CD4-positive, CD25-positive, alpha-beta regulatory T cell (primary cell): ENCODE data around the gene OR2B6. TPM values are rescaled to one million over a fixed set of nuclear protein-coding genes. Genes with fewer than 3 reads are reported as not detected.

Experiments
- ATAC-seq, 2 donors: fragments of 150-1000 bp; cut with Tn5 transposase; one replicate each; pipeline ENCODE4 v1.10.0; 2021; ENCODE audit warnings: low read depth in 2 of 2, moderate number of reproducible peaks in 2 of 2, moderate library complexity in 1 of 2
- DNase-seq, 3 donors: peaks; one replicate each; pipeline versions ENCODE4 v3.0.0 to v3.0.0-alpha.2; 2012 to 2022; ENCODE audit warnings: mixed read lengths in 1 of 3
- H3K27ac ChIP-seq: one replicate; pipeline ENCODE4 v1.7.0; 2013; ENCODE audit warnings: mild to moderate bottlenecking, low read length; ENCODE audit not compliant: insufficient read depth, poor library complexity, severe bottlenecking
- H3K27me3 ChIP-seq: one replicate; pipeline ENCODE4 v1.7.0; 2013; ENCODE audit warnings: low read length; ENCODE audit not compliant: control insufficient read depth, insufficient read depth
- H3K36me3 ChIP-seq: one replicate; pipeline ENCODE4 v1.7.0; 2013; ENCODE audit warnings: mild to moderate bottlenecking, low read length, moderate library complexity; ENCODE audit not compliant: control insufficient read depth, insufficient read depth
- H3K4me1 ChIP-seq: 2 replicates; pipeline ENCODE4 v1.7.0; 2013; ENCODE audit warnings: mild to moderate bottlenecking, low read length; ENCODE audit not compliant: insufficient read depth, control insufficient read depth, poor library complexity, severe bottlenecking
- H3K4me3 ChIP-seq: one replicate; pipeline ENCODE4 v1.7.0; 2013; ENCODE audit warnings: low read depth, mild to moderate bottlenecking, low read length, moderate library complexity
- H3K9me3 ChIP-seq, 2 experiments: 1 replicate in 1 of 2; 2 replicates in 1 of 2; pipeline ENCODE4 v1.7.0; 2013; ENCODE audit warnings: low read length in 2 of 2, mild to moderate bottlenecking in 1 of 2, moderate library complexity in 1 of 2; ENCODE audit not compliant: control insufficient read depth in 2 of 2
- H3K27ac Mint-ChIP-seq, 3 donors: one replicate each; pipeline ENCODE4 v1.8.0; 2020 to 2022; ENCODE audit warnings: mild to moderate bottlenecking in 3 of 3, mixed read lengths in 3 of 3, moderate library complexity in 2 of 3
- H3K27me3 Mint-ChIP-seq: one replicate; pipeline ENCODE4 v1.8.0; 2022; ENCODE audit warnings: mild to moderate bottlenecking, mixed read lengths
- H3K36me3 Mint-ChIP-seq: one replicate; pipeline ENCODE4 v1.8.0; 2020; ENCODE audit warnings: mixed read lengths
- H3K4me1 Mint-ChIP-seq, 4 donors: one replicate each; pipeline ENCODE4 v1.8.0; 2020 to 2022; ENCODE audit warnings: mixed read lengths in 4 of 4, mild to moderate bottlenecking in 1 of 4
- H3K4me3 Mint-ChIP-seq, 4 donors: one replicate each; pipeline ENCODE4 v1.8.0; 2020 to 2022; ENCODE audit warnings: mild to moderate bottlenecking in 4 of 4, mixed read lengths in 4 of 4, moderate library complexity in 3 of 4
- H3K9me3 Mint-ChIP-seq, 7 donors: one replicate each; pipeline ENCODE4 v1.8.0; 2020 to 2022; ENCODE audit warnings: mixed read lengths in 7 of 7, mild to moderate bottlenecking in 3 of 7, moderate library complexity in 2 of 7
- polyA plus RNA-seq, 4 donors: library from polyadenylated mRNA; unstranded; fragments of 300-500 nt; fragmentation: Illumina TruSeq; gene quantifications; one replicate each; pipeline ENCODE4 v1.2.3, GENCODE V29; 2021
- total RNA-seq: library from RNA; stranded (reverse); gene quantifications from one replicate; pipeline ENCODE4 v1.2.3, GENCODE V29; 2022

OR2B6 gene
- total and polyA plus RNA-seq, 5 donors from 2014 or later: not detected

GRCh38 chr6:28005152-28005890 lies 48.3 kb downstream of the OR2B6 start:
- Mint-ChIP-seq H3K27ac (no peak overlapping the region), H3K4me3 (no peak overlapping the region), H3K36me3 (no peaks in the 10 kb centered on the region), H3K4me1 (no peaks in the 10 kb centered on the region), H3K9me3 (peaks cover 0 to 3% (median 0%) of the 10 kb centered on the region in 7 donors), H3K27me3 (peaks cover 11% of the 10 kb centered on the region)
- Histone ChIP-seq H3K27ac (no peak overlapping the region), H3K27me3 (peaks cover 3% of the 10 kb centered on the region), H3K9me3 (no peaks in the 10 kb centered on the region), H3K36me3 (no peaks in the 10 kb centered on the region), H3K4me3 (no peak overlapping the region), H3K4me1 (no peaks in the 10 kb centered on the region)
- no peak for DNase-seq
- no peak for ATAC-seq

- Mint-ChIP-seq H3K36me3 (no peaks in the 10 kb centered on the region), H3K9me3 (peaks cover 0 to 2% (median 0%) of the 10 kb centered on the region in 7 donors), H3K27ac (no peak overlapping the region), H3K27me3 (peaks cover 11% of the 10 kb centered on the region), H3K4me3 (no peak overlapping the region), H3K4me1 (no peaks in the 10 kb centered on the region)
- Histone ChIP-seq H3K9me3 (no peaks in the 10 kb centered on the region), H3K4me3 (no peak overlapping the region), H3K36me3 (no peaks in the 10 kb centered on the region), H3K27me3 (peaks cover 3% of the 10 kb centered on the region), H3K27ac (no peak overlapping the region), H3K4me1 (no peaks in the 10 kb centered on the region)
- no peak for DNase-seq
- no peak for ATAC-seq
Observed at GRCh38 chr6:28005975-28006374, 48.9 kb downstream of the OR2B6 start.

Other genes starting within 250 kb of the OR2B6 start
- gene OR2B2, start 44.8 kb upstream of the OR2B6 start, total RNA-seq: not detected
- not detected for gene OR2B2, start 44.8 kb upstream of the OR2B6 start, polyA plus RNA-seq
- gene ZNF165, start 123.3 kb downstream of the OR2B6 start, total RNA-seq: 4.3 TPM
- gene ZNF165, start 123.3 kb downstream of the OR2B6 start, polyA plus RNA-seq: under 1 TPM in 3 of 4 donors, not detected in 1; 0.24 to 0.57 (median 0.40) TPM
- 8.0 TPM for gene ZSCAN16, start 167.4 kb downstream of the OR2B6 start, total RNA-seq
- 10 to 100 TPM; 11.5 to 26.5 (median 14.5) TPM for gene ZSCAN16, start 167.4 kb downstream of the OR2B6 start, polyA plus RNA-seq
- 27.4 TPM for gene ZKSCAN8, start 184.6 kb downstream of the OR2B6 start, total RNA-seq
- gene ZKSCAN8, start 184.6 kb downstream of the OR2B6 start, polyA plus RNA-seq: 1 to 10 TPM in 3 of 4 donors, under 1 TPM in 1; 0.78 to 4.1 (median 1.6) TPM